ENCODE data around the gene UNC93A.
"Not testable (repeated sequence)": the region's sequence is repeated elsewhere in the genome, so short reads cannot be mapped to it uniquely, and the experiment has no call there.

The UNC93A gene

DNA sequence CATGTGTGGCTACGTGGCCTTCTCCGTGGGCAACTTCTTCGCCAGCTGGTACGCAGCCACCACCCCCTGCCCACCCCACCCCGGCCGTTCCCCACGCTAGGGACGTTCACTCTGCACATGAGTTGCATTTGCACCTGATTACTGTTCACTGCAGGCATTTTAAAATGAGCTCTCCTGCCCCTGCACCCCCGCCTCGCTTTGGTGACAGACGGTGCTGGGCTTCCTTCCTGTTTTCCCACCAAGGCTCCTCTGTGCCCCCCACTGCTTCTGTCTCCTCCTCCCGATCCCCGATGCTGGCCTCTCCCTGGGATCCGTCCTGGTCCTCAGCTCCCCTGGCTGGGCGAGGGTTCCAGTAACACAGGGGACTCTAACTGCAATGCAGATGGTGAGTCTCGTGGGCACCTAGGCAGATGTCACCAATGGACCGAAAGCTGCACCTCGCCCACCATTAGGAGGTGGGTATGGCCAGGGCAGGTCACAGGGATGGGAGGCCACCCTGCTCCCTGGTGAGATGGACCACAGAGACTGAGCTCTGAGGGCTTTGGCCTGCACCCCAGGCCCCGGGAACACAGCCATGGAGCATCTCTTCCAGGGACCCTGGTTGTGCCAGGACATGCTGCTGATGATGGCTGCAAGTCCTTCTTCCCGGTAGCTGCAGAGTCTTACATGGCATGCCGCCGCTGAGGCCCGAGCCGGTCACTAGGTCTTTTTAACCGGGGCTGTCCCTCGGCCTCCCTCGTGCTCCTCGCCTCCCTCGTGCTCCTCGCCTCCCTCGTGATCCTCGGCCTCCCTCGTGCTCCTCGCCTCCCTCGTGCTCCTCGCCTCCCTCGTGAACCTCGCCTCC is 3.8 kb downstream of the UNC93A start:
- DNase-seq = no peak

DNA sequence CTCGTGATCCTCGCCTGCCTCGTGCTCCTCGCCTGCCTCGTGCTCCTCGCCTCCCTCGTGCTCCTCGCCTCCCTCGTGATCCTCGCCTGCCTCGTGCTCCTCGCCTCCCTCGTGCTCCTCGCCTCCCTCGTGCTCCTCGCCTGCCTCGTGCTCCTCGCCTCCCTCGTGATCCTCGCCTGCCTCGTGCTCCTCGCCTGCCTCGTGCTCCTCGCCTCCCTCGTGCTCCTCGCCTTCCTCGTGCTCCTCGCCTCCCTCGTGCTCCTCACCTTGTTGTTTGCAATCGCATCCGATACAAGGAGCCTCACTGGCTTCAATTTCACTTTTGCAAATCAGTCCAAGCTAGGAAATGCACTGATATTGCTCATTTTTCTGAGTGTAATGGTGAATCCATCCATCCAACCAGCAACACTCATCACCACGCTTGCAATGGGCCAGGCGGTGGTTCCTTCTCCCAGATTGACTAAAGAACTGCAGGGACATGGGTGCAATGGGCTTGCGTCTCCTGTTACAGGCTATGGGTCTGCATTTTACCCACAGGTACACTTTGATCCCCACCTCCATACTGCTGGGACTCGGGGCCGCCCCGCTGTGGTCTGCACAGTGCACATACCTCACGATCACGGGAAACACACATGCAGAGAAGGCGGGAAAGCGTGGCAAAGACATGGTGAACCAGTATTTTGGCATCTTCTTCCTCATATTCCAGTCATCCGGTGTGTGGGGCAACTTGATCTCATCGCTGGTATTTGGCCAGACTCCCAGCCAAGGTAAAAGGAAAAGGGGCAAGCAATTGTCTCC is 4.6 kb downstream of the UNC93A start:
- no peak for DNase-seq

DNA sequence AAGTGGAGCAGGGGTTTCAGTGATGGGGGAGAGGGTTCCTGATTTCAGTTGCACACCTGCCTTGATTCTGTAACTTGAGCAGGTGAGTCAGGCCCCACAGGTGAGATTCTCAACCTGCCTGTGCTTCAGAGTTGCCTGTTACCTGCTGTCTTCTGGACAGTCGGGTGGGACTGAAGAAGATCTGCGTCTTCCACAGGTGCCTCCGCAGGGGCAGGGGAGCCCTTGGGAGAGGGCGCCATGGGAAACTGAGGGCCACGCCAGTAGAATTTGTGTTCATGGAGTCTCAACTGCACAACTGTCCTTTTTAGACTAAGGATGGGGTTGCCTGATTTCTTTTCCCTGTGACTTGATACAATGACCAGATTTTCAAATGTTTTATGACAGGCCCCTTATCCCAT is 5.2 kb downstream of the UNC93A start:
- DNase-seq = no peak

DNA sequence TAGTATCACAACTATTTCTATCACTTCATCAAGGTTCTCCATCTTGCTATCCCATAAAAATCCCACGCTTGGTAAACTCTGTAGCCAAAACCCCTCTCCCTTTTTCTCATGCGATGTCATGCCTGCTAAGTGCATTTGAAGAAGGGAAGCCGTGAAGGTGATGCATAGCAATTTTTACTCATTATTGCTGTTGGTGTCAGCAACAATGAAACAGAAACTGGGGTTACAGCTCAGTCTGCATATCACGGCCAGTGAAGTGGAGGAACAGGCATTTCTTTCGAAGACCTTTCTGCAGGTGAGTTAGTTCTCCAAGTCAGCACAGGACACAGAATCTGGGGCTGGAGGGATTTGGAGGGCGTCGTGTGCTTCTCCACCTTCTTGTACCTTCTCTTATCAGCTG is 5.8 kb downstream of the UNC93A start:
- DNase-seq = no peak

DNA sequence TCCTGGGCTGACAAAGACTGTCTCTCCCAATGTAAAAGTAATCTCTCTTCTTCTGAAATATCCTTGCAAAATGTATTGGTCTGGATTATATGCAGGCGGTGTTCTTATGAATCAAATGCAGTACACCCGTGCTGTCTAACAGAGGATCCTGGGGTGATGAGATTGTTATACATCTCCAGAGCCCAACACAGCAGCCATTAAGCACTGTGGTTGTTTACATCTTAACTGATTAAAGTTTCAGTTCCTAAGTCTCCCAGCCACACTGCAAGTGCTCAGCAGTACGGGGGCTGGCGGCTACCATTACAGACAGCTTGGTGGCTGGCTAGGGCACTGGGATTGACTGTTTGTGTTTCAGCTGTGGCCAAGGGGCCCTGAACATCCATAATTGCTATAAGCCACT is 7.0 kb downstream of the UNC93A start:
- no peak for DNase-seq

DNA sequence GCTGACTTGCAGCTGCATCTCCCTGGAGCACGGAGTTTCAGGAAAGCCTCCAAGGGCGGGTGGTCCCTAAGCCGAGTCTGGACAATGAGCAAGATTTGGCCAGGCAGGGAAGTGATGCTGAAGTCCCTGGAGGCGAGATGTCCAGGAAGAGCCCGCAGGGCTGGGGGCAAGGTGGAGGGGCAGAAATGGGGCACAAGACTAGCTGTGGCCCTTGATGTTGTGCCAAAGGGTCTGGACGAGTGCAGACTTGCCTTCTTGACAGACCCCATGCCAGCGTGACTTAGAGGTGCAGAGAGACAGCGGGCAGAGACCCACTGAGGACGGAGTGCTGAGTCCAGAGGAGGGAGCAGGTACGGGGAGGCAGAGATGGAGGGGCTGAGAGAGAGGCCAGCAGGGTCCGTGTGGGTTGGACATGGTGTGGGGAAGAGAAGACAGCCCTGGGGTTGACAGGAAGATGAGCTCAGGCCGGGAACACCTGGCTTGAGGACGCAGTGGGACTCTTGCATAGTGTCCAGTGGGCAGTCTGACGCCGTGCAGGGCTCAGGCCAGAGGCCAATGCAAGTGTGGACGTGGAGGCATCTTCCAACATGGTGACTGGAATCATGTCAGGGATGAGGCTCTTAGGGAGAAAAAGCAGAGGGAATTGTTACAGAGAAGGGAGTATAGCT is 8.7 kb downstream of the UNC93A start:
- no peak for DNase-seq

DNA sequence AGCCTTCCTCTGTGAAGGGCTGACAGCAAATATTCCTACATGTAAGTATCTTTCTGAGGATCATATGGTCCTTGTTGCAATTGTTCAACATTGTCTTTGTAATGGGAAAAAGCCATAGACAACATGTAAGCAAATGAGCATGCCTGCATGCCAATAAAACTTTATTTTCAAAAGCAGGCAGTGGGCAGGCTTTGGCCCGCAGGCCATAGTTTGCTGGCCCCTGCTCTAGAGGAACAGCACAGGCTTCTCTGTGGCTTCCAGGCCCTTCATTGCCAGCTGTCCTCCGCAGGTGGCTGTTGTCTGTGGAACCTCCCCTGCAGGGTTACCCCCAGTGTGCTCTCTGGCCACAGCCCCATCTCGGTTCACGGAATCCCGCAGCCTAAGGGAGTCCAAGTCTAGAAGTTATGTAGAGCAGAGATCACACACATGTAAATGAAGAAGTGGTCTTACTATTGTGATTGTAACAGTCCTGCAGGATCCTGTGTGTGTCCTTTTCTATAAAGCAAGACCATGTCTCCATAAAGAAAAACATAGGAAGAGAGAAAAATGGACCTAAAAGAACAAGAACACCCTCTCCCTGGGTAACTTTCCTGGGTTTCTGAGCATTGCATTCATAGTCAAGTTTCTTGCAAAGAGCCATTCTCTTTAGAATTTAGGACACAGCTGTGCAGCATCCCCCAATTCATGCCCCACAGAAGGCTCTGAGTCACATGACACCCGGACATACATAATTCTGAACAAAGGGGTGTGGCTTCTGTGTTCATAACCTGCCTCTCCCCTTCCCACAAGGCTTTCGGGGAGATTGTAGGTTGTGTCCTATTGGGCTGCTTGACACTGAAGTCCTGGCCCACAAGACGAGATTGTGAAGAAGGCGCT is 10.0 kb downstream of the UNC93A start:
- DNase-seq = no peak

DNA sequence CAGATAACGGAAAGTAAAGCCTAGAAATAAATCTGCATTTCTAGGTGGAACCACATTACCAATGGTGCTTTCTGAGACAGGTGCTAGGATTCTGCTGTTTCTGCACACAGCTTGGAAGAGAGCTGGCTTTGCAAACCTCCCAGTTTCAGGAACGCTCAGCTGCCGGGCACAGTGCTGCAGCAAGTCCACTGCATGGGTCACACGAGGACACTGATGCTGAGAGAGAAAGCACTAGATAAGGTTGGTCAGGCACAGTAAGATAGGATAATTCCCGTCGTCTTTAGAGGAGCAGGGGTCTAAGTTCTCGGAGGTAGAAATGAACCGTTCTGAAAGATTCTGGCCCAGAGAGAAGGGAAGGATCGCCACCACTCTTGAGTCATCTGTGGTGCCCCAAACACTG is 11.0 kb downstream of the UNC93A start:
- no peak for DNase-seq

DNA sequence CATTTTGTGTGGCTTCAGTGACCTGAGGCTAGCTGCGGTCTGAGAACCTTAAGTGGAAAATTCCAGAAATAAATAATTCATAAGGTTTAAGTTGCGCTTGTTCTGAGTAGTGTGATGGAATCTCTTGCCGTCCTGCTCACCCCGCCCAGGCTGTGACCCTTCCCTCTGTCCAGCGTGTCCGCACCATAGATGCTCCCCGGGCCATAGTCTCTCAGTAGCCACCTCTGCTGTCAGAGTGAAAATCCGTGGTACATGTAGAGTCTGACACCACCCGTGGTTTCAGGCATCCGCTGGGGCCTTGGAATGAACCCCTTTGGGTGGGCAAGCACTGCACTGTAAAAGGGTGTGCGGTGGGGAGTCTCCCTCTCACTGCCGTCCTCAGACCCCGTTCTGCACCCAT is 11.7 kb downstream of the UNC93A start:
- DNase-seq = no peak

DNA sequence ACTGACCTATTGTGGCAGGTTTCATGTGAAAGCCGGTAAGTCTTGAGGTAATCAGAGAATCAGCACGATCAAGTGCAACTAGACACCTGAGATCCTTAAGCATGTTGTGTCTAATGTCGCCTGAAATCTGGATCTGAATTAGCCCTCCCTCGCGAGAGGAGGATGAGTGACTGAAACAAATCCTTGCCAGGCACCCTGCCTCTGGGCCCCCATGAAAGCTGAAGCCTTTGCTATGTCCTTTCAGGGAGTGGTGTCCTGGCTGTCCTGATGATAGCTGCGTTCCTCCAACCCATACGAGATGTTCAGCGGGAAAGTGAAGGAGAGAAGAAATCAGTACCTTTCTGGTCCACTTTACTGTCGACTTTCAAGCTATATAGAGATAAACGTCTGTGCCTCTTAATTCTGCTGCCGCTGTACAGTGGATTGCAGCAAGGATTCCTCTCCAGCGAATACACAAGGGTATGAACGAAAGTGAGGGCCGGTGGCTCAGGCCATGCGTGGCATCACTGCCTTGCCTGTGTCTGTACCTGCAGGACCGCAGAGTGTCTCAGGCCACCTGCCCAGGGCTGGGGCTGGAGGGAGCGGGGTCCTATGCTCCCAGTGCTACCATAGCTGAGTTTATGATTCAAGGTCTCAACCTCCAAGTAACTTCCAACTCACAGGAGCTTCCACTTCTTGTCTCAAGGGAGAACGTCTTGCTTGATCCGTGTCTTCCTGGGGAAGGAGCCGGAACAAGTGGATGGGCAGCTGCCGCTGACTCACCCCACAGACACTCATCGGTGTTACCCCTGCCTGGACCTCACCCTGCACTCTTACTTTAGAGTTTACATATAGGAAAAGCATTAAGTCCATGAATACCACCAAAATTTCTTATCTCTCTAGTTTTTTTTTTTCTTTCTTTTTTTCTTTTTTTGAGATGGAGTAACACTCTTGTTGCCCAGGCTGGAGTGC is 12.8 kb downstream of the UNC93A start:
- DNase-seq = no peak

DNA sequence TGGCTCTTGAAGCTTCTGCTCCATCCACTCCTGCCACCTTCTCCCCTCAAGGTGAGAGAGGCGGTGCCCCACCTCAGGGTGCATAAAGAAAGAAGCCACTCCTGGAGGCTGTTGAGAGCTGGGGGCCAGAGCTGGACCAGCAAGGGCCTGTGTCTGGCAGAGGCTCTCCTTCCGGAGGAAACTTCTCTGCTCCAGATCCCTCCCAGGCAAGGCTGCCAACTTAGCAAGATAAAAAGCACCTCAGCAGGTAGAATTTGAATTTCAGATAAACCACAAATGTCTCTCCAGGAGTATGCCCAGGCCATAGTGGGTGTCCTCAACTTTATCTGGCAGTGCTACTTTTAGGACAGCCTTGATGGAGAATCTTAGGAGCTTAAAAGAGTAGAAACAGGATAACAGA is 13.8 kb downstream of the UNC93A start:
- DNase-seq = no peak

DNA sequence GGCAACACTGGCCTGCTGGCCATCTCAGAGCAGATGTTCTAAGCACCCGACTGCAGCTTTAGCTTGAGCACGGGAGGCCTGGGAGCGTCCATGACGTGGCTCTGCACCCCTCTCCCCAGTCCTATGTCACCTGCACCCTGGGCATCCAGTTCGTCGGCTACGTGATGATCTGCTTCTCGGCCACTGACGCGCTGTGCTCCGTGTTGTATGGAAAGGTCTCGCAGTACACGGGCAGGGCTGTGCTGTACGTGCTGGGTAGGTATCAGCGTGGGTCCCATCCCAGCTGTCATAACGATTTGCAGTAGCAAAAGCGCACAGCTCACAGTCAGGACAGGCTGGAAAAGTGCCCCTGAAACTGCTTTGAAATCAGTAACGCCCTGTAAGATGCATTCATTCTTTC is 14.7 kb downstream of the UNC93A start:
- DNase-seq = no peak

DNA sequence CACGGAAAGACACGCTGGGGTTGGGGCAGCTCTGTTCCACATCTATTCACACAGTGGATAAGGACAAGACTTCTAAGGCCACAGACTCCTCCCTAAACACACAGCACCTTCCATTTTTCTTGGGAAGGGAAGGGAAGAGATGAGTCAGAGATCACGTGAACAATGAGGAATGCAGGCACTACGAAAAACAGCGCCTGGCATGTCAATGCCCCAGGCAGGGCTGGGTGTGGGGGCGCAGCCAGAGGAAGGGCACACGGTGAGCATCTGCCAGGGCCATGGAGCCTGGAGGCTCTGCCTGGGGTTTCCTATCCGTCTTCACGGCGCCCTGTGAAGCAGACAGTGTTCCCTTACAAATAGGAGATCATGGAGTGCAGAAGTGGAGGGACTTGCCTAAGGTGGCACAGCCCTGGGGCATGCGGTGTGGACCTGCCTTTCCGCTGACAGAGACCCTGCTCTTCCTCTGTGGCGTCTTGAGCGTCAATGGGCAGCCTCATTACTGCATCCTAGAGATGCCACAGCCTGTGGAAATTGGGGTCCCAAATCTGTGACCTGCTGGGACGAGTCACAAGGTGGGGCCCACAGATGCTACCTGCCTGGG is 15.4 kb downstream of the UNC93A start:
- no peak for DNase-seq

DNA sequence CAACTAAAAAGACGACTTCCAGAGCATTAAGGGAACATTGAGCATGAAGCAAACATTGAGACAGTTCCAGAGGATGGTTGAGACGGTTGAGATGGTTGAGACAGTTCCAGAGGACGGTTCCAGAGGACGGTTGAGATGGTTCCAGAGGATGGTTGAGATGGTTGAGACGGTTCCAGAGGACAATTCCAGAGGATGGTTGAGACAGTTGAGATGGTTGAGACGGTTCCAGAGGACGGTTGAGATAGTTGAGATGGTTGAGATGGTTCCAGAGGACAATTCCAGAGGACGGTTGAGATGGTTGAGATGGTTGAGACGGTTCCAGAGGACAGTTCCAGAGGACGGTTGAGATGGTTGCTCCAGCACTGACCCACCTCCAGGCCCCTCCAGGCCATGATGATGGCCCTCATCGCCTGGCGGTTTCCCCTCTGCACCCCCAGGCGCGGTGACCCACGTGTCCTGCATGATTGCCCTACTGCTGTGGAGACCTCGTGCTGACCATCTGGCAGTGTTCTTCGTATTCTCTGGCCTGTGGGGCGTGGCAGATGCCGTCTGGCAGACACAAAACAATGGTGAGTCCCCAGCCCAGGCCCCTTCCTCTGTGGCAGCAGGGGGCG is 16.3 kb downstream of the UNC93A start:
- no peak for DNase-seq

DNA sequence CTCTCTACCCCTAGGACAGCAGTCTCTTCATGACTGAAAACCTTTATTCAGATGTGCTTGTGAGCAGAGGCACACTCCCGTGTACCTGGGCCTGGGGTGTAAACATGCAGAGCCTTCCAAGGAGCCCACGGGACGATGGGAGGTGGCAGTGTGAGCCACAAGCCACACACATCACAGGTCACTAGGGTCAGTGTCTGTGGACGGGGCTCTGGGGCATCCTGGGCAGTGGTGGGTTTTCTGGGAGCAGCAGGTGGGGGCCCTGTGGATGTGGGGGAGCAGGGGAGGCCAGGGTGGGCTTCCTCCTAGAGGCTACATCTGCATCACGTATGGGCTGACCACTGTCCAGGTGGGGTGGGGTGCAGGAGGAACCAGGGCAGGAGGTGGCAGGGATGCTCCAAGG is 17.1 kb downstream of the UNC93A start:
- DNase-seq = no peak

DNA sequence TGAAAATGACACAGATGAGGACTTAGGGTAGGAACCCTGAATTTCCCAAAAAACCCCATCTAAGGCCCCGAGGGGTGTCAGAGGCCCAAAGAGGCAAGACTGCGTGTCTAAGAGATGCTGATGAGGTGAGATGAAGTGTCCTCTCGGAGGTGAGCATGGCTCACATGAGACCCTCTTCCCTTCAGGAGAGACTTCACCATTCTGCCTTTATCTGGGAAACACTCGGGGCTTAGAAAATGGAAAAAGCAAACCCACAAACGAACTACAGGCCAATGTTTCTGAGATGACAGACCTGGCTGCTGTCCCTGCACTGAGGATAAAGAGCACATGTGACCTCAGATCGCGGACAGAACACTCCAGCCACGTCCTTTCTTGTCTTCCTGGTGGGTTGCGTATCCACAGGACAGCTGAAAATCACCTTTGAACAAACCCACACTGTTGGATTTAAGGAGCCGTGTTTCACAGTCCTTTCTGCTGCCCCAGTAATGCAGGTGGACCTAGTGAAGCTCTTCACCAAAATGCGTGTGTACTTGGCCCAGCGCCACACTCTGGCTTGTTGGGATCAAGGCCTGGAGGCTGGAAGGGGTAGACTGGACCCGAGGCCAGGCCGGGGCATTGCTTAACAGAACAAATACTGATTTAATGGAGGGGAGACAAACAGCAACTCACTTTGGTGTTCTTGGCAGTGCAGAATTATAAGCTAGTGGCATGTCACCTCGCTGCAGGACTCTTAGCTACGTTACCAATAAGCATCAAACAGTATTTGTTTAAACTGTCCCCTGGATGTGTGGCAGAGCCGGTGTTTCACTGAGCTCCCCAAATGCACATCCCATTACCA is 18.5 kb downstream of the UNC93A start:
- DNase-seq = not testable (repeated sequence)

DNA sequence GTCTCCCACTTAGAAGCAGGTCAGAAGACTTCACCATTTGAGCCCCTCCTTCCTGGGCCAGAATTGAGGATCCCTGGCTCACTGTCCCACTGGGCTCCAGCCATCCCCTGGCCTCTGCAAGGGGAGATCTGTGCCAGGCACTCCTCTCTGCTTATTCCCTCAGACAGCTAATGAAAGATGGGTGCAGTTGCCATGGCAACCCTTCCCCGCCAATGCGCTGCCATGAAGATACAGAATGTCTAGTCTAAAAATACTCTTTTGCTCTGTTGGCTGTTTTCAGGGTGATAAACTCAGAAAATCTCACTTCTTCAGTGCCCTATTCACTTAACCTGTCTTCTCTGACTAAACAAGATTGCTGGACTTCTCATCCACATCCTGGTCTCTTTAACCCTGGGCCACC is 20.2 kb downstream of the UNC93A start:
- no peak for DNase-seq

DNA sequence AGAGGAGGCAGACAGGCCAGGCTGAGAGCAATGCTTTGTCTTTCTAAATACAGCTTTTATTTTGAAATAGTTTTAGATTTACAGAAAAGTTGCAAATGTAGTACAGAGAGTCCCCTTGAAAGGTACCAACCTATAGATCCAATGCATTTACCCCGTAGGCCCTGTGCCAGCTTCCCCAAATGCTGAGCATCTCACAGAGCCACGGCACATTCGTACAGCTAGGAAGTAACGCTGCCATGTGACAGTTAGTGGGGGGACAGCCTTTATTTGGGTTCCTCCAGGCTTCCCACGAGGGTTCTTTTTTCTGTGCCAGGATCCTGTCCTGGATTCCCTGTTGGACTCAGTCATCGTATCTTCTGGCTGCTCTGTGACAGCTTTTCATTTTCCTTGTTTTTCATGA is 20.6 kb downstream of the UNC93A start:
- not testable (repeated sequence) for DNase-seq

DNA sequence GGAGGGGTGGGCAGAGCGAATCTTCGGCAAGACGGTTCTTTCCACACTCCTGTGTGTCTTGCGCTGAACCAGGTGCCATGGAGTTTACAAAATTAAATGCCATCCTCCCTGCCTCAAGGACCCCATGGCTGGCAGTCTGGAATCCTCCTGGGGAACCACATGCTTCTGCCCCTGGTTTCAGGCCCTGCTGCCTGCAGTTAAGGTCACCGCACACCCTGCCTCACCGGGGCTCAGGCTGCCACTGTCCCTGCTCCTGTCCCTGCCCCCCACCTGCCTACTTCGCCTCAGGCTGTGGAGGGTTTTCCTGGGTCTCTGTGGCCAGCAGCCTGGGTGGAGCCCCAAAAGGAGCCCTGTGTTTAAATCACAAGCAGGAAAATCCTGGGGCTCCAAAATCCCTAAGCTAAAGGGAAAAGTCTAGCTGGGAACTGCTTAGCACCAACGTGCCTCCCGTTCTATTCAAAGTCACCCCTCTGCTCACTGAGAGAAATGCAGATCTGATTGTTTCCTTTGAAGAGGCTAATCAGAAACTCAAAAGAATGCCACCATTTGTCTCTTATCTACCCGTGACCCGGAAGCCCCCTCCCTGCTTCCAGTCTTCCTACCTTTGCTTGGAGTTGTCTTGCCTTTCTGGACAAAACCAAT is 23.2 kb downstream of the UNC93A start:
- DNase-seq = no peak
